Common myeloid progenitor, CD34-positive (primary cell): ENCODE data around the gene CHN1.

ENCODE experiments used
- CTCF ChIA-PET: fragments of 350-600 bp; sonication (Branson Sonifier 250); formaldehyde crosslinking; loops from one replicate; lab custom pipeline; 2021; ENCODE audit warnings: antibody characterized with exemption; lab: Charles Lee
- POLR2A ChIA-PET: fragments of 350-600 bp; sonication (Branson Sonifier 250); formaldehyde crosslinking; loops from one replicate; lab custom pipeline; 2021; ENCODE audit warnings: antibody characterized with exemption; lab: Charles Lee
- DNase-seq, 3 donors: peaks; one replicate each; pipeline versions ENCODE4 v3.0.0 to v3.0.0-alpha.2; 2013
- H3K27ac ChIP-seq, 2 experiments: 1 replicate in 1 of 2; 2 replicates in 1 of 2; pipeline ENCODE4 v1.7.0; 2013; ENCODE audit warnings: inconsistent platforms in 2 of 2, low read length in 2 of 2, mild to moderate bottlenecking in 2 of 2, low read depth in 1 of 2, moderate library complexity in 1 of 2; ENCODE audit not compliant: severe bottlenecking in 2 of 2, insufficient read depth in 1 of 2, poor library complexity in 1 of 2
- H3K27me3 ChIP-seq, 5 experiments: replicated peaks in 2 of 5; 1 replicate in 3 of 5; 2 replicates in 2 of 5; pipeline versions ENCODE4 v1.6.1 to v1.7.0; 2013; ENCODE audit warnings: low read length in 4 of 5, mild to moderate bottlenecking in 2 of 5, moderate library complexity in 2 of 5, inconsistent platforms in 1 of 5; ENCODE audit not compliant: insufficient read depth in 5 of 5, control insufficient read depth in 4 of 5
- H3K36me3 ChIP-seq, 4 experiments: 1 replicate in 2 of 4; 2 replicates in 2 of 4; pipeline versions ENCODE4 v1.6.1 to v1.7.0; 2013; ENCODE audit warnings: low read length in 3 of 4, control low read depth in 1 of 4, mild to moderate bottlenecking in 1 of 4; ENCODE audit not compliant: control insufficient read depth in 4 of 4, insufficient read depth in 4 of 4
- H3K4me1 ChIP-seq, 4 experiments: 1 replicate in 3 of 4; 2 replicates in 1 of 4; pipeline versions ENCODE4 v1.6.1 to v1.7.1; 2013; ENCODE audit warnings: low read length in 3 of 4, mild to moderate bottlenecking in 3 of 4, control low read depth in 1 of 4, inconsistent platforms in 1 of 4, moderate library complexity in 1 of 4; ENCODE audit not compliant: control insufficient read depth in 4 of 4, insufficient read depth in 4 of 4; ENCODE audit errors: control extremely low read depth in 1 of 4
- H3K4me3 ChIP-seq, 7 experiments: 1 replicate in 4 of 7; 2 replicates in 3 of 7; pipeline versions ENCODE4 v1.5.1 to v1.7.0; 2013; ENCODE audit warnings: mild to moderate bottlenecking in 7 of 7, low read length in 6 of 7, moderate library complexity in 6 of 7, inconsistent platforms in 2 of 7, low read depth in 2 of 7, control low read depth in 1 of 7; ENCODE audit not compliant: insufficient read depth in 4 of 7, control insufficient read depth in 1 of 7; ENCODE audit errors: extremely low read depth in 1 of 7
- H3K9me3 ChIP-seq, 5 experiments: 1 replicate in 4 of 5; 2 replicates in 1 of 5; pipeline versions ENCODE4 v1.6.1 to v1.7.1; 2013; ENCODE audit warnings: low read length in 4 of 5, mild to moderate bottlenecking in 2 of 5, inconsistent platforms in 1 of 5, low read depth in 1 of 5, moderate library complexity in 1 of 5; ENCODE audit not compliant: control insufficient read depth in 4 of 5, insufficient read depth in 2 of 5; ENCODE audit errors: control extremely low read depth in 1 of 5
- WGBS: methylation state at CpG from one replicate; pipeline ENCODE4 v1.1.5; 2013; ENCODE audit not compliant: insufficient coverage; 5-methylcytosine and 5-hydroxymethylcytosine counted together

The CHN1 gene

GRCh38 chr2:174945601-174946260 is 59.5 kb downstream of the CHN1 start:
- Histone ChIP-seq H3K27ac (no peak overlapping the region), H3K36me3 (no peaks in the 10 kb centered on the region), H3K4me1 (no peaks in the 10 kb centered on the region), H3K27me3 (no peaks in the 10 kb centered on the region), H3K4me3 (no peak overlapping the region), H3K9me3 (no peaks in the 10 kb centered on the region)
- no CpG with 5 or more reads among the region's 3 CpGs for WGBS
- CTCF ChIA-PET, result no interaction called here
- POLR2A ChIA-PET, result no interaction called here
- no peak for DNase-seq

GRCh38 chr2:174939046-174939445 is 66.1 kb downstream of the CHN1 start:
- Histone ChIP-seq H3K27ac (no peak overlapping the region), H3K36me3 (no peaks in the 10 kb centered on the region), H3K4me1 (no peaks in the 10 kb centered on the region), H3K9me3 (peaks cover 0 to 6% (median 0%) of the 10 kb centered on the region in 5 experiments), H3K4me3 (no peak overlapping the region), H3K27me3 (no peaks in the 10 kb centered on the region)
- 89% methylated on average over 1 of the region's 1 CpG for WGBS
- ChIA-PET POLR2A (interaction anchor here (0.5 kb wide), 1 partner anchor 22 kb away, joined by 3 read pairs; no protein-coding TSS in a partner anchor), CTCF (interaction anchor here (1.4 to 1.7 kb wide), 2 partner anchors 168 to 190 kb away, joined by 3 read pairs; no protein-coding TSS in a partner anchor)
- DNase-seq, result no peak

GRCh38 chr2:174931724-174932123 is 73.5 kb downstream of the CHN1 start:
- CTCF ChIA-PET, result no interaction called here

GRCh38 chr2:174929786-174930185 is 75.4 kb downstream of the CHN1 start:
- Histone ChIP-seq H3K4me3 (no peak overlapping the region), H3K27me3 (no peaks in the 10 kb centered on the region), H3K27ac (no peak overlapping the region), H3K9me3 (peaks cover 0 to 9% (median 2%) of the 10 kb centered on the region in 5 experiments), H3K4me1 (no peaks in the 10 kb centered on the region), H3K36me3 (no peaks in the 10 kb centered on the region)
- 85% methylated on average over 2 of the region's 4 CpGs for WGBS
- DNase-seq, result no peak
- POLR2A ChIA-PET, result no interaction called here
- CTCF ChIA-PET, result no interaction called here

More at GRCh38 chr2:174931724-174932123, 73.5 kb downstream of the CHN1 start:
- no peaks in the 10 kb centered on the region for H3K4me1 ChIP-seq
- WGBS, result 100% methylated on average over 3 of the region's 3 CpGs
- POLR2A ChIA-PET, result no interaction called here
- H3K36me3 ChIP-seq, result no peaks in the 10 kb centered on the region
- no peak for DNase-seq
- no peak overlapping the region for H3K27ac ChIP-seq
- peaks cover 0 to 9% (median 2%) of the 10 kb centered on the region in 5 experiments for H3K9me3 ChIP-seq
- H3K4me3 ChIP-seq, result no peak overlapping the region
- H3K27me3 ChIP-seq, result no peaks in the 10 kb centered on the region

- ChIA-PET POLR2A (no interaction called here), CTCF (no interaction called here)
- Histone ChIP-seq H3K27me3 (no peaks in the 10 kb centered on the region), H3K4me3 (no peak overlapping the region), H3K4me1 (no peaks in the 10 kb centered on the region), H3K27ac (no peak overlapping the region), H3K36me3 (no peaks in the 10 kb centered on the region), H3K9me3 (peaks cover 0 to 9% (median 0%) of the 10 kb centered on the region in 5 experiments)
- no peak for DNase-seq
- 92% methylated on average over 2 of the region's 3 CpGs for WGBS
These were observed 80.0 kb downstream of the CHN1 start for GRCh38 chr2:174925046-174925784.

- peaks cover 0 to 9% (median 0%) of the 10 kb centered on the region in 5 experiments for H3K9me3 ChIP-seq
- DNase-seq, result no peak
- no peaks in the 10 kb centered on the region for H3K4me1 ChIP-seq
- ChIA-PET CTCF (no interaction called here), POLR2A (interaction anchor here (0.7 kb wide), 1 partner anchor 10 kb away, joined by 3 read pairs; no protein-coding TSS in a partner anchor)
- H3K36me3 ChIP-seq, result no peaks in the 10 kb centered on the region
- H3K27me3 ChIP-seq, result no peaks in the 10 kb centered on the region
- no peak overlapping the region for H3K4me3 ChIP-seq
- no peak overlapping the region for H3K27ac ChIP-seq
These were observed 81.0 kb downstream of the CHN1 start for GRCh38 chr2:174924061-174924693.
